GM19238 (cell line): ENCODE results near the gene MRPS5.

Experiments used
- DNase-seq: peaks from one replicate; pipeline ENCODE4 v3.0.0; 2011; ENCODE audit warnings: low spot score; ENCODE audit not compliant: insufficient read length

Gene MRPS5

DNA sequence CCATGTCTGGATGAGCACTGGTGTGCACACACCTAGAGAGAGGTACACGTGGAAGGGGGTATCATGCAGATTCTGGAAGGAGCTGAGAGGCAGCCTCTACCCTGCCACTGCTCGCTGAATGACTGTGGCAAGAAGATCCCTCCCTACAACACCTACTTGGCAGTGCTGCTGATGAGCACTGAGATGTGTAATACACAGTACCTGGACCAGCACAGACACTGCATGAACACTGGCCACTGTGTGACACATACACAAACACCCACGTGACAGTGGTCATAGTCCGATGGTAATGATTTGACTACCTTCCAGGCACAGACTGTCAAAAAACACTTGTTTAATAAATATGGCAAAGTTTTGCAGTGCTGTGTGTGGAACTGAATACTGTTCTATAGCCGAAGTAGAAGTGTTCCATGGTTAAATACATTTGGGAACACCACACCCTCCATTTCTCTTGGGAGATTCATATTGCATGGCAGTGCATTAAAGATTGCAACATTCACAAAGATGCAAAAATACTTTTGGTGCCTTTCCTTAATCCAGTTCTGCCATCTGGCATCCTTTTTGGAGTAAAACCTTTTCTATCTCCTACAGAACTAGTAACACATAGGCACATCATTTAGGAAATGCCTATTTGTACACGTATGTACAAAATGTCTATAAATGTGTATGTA lies 29.6 kb downstream of the MRPS5 start:
- no peak for DNase-seq

DNA sequence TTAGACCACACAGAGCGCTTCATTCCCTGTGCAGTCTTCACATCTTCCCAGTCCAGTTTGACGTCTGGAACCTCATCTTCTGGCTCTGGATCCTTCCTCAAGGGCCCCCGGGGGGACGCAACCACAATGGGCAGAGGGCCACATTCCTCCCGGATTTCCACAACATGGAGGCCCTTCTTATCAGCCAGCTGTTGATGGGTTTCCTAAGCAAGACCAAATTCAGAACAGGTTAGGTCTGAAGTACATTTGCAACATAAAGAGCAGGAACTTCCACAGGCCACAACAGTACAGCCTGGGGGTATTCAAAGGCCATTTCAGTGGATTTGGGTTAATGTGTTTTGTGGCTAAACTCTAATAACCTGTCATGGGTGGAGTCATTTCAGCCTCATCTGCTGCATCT lies 34.2 kb downstream of the MRPS5 start:
- DNase-seq, result no peak

DNA sequence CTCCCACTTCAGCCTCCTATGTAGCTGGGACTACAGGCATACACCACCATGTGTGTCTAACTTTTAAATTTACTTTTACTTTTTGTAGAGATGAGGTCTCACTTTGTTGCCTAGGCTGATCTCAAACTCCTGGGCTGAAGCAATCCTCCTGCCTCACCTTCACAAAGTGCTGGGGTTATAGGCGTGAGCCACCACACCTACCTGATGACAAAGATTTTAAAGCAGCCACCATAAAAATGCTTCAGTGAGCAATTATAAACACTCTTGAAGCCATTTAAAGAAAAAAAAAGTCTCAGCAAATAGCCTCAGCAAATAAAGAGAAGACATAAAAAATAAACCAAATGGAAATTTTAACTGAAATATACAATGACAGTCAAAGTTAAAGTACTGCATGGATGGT lies 35.6 kb downstream of the MRPS5 start:
- DNase-seq, result no peak

DNA sequence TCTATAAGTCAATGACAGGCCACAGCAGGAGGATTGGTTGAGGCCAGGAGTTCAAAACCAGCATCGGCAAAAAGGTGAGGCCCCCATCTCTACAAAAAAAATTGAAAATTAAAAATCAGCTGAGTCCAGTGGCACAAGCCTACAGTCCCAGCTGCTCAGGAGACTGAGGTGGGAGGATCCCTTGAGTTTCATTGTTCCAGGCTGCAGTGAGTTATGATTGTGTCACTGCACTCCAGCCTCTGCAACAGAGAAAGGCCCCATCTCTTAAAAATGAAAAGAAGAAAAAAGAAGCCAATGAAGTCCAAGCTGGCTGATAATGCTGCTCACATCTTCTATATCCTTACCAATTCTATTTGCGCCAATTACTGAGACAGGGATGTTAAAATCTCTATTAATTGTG lies 39.1 kb downstream of the MRPS5 start:
- no peak for DNase-seq

DNA sequence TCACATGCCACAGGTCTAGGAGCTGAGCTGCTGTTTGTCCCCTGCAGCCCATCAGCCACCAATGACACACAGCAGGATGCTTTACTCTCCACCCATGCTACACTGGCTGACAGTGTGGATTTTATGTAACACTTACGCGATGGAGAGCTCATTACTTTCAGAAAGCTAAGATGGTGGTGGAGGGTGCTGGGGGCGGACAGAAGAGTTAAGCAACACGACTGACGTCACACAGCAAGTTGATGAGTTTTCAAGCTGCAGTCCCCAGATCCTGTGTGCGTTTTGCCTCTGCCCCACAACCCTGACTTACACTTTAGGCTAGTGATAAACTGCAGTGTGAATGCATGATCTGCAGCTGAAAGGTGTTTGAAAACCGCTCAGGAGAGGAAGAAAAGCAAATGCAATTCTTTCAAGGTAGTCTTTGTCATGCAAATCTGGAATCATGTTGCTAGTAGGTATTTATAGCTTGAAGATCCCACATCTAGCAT lies 42.4 kb downstream of the MRPS5 start:
- no peak for DNase-seq

DNA sequence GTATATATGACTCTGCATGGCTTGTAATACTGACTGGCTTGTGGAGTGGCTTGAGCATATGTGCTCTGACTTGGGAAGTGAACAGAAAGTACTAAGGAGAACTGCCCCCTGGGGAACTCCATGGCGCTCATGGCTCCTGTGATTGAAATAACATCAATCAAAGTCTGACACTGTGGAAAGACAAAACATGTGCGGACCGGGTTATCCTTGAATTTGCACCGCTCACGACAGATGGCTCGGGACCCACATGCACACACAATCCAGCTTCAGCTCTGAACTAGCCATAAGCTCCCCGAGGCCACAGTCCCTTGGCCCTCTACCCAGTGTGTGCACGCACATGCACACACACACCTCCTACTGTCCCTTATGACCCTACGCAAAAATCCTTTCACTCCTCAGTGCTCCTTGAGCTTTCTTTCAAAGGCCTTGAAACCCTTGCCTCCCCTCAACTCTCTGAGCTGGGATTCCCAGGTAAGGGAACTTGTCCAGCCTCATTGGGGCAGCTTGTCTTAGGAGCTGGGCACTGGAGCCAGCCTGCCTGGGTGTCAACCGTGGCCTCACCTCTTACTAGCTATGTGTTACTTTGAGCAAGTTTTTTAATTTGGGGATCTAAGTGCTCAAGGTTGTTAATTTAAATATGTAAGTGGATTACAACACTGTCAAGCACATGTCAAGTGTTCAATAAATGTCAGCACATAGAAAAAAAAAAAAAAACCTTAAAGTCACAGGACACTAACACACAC lies 43.6 kb downstream of the MRPS5 start:
- no peak for DNase-seq

GRCh38 chr2:95077530-95077825 lies 44.1 kb downstream of the MRPS5 start:
- no peak for DNase-seq

DNA sequence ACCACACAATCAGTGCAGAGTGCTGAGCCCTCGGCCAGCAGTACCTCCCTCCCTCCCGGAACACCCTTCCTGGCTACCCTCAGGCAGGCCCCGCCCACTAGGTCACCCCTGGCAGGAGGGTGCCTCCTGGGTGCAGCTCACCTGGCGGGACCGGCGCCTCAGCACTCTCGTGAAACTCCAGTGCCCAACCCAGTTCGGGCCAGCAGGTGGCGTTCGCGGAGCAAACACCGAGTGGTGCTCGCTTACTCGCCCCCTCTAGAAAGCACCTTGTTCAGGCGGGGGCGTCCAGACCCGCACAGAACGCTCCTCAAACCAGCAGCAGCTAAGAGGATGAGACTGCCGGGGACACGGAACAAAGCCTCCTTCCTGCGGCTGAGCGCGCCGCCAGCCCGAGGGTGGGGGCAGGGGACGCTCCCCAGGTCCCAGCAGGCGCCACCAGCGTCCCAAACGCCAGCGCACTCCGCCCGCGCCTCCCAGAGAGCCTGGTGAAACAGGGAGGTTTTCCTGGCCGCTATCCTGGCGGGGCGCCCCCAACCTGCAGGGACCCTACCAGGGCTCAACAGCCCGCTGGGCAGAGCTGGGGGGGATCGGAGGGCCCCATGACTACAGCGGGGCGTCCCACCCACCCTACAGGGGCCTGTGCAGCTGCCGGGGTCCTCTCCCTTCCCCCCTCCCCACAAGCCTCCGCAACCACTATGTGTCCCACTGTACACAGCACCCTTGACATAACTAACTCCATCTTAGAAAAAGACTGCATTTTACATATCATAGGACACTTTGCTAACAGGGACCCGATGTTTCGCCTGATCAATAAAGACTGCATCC lies 44.7 kb downstream of the MRPS5 start:
- peak; percentile 59 for DNase-seq

DNA sequence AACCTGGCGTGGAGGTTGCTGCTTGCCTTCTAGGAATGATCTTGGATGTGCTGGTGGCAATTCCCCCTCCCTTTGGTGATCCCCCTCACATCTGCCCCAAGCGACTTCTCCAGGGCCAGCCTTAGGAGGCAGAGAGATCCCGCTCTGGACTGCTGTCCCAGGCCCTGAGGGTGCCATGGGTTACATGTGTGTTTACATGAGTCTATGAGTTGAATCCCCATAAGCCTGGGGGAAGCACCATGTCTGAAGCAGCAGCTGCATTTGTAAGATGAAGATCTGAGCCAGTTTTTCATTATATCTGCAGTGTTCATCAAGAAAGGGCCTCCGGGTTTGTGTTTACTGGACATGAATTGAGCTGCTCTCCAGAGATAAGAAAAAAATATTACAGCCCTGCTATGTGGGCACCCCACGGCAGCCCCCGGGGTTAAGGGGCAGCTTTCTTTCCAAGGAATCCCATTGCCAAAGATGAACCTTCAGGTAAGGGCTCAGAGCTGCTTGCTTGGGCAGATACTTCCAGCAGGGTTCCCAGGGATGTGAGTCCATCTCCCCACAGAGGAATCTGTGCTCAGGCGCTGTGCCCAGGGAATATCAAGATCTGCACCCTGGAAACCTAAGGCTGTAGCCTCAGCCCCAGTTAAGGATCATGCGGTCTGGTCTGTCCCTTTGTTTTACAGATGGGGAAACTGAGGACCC lies 46.0 kb downstream of the MRPS5 start:
- no peak for DNase-seq

DNA sequence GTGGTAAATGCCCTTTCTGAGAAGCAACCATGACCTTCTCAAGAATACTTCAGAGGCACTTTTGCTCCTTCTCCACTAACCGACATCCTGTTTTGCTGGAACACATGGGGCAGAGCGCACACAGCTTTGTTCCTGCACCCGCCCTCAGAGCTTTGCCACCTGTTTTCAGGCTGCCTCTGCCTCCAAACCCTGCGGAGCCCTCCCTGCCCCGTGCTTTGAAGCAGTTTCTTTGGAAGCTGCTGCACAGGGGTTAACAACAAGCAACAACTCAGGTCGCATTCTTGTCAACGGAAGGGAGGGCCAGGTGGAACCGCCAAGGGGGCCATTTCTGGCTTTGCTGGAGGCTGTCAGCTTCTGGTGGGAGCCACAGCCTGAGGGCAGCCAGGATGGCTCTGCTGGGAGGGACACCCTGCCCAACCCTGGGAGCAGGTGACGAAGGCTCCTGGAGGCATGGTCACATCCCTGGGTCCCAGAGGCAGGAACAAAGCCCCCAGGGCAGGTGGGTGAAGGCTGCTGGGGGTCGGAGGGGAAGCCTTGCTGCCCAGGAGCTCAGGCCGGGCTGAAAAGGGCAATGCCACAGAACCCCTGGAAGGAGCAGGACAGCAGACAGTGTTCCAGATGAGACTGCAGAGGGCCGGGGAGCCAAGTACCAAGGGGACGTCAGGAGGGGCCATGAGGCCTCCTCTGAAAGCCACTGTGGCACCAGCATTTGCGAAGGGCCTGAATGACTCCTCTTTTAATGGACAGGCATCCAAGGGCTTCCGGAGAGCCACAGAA lies 46.8 kb downstream of the MRPS5 start:
- no peak for DNase-seq

DNA sequence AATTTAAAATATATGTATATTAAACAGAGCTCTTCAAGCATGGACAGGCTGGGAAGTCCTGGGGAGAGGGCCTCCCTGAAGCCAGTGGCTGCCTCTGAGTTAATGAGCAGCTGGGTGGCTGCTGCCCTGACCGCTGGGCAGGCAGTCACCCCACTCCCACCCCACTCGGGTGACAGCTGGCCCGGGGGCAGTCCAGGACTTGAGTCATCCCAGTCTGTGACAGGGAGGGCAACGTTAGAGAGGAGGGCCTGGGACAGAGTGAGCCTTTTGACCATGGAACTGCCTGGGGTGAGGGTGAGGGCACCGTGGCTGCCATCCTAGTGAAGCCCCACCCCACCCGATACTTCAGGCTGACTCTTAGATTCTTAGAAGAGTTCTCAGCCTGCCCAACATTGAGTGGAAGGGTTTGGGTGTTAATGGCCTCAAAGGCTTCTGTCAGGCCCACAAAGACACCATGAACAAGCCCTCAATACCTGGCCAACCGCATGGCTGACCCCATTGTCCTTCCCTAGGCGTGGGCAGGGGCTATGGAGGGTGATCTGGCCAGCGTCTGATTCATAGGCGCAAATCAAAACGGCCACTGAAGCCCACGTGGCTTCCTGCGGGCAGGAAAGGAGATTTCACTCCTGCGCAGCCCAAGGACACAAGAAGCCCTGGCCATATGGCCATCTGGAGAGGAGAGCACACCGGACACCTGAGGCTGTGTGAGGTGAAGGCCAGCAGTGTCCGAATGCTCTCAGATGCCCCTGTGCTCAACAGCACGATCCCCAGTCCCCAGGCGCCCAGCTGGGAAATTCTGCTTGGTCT lies 47.5 kb downstream of the MRPS5 start:
- DNase-seq, result no peak

DNA sequence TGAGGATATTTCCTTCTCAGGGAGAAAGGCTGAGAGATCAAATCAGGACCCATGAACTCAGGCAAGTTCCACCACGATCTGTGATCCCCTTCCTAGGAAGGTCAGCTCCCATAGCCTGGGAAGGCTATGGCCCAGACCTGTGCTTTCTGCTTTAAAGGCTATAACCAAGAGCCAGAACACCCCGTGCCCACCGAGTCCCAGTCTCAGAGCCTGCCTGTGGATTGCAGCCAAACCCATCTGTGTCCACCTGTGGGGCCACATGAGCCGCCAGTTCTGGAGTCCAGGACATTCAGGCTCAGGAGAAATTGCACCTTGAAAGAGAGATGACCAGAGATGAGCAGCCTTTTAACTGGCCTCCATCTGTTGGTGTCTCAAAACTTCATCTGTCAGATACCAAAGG lies 49.2 kb downstream of the MRPS5 start:
- no peak for DNase-seq

GRCh38 chr2:95071856-95072255 lies 49.8 kb downstream of the MRPS5 start:
- DNase-seq, result no peak

DNA sequence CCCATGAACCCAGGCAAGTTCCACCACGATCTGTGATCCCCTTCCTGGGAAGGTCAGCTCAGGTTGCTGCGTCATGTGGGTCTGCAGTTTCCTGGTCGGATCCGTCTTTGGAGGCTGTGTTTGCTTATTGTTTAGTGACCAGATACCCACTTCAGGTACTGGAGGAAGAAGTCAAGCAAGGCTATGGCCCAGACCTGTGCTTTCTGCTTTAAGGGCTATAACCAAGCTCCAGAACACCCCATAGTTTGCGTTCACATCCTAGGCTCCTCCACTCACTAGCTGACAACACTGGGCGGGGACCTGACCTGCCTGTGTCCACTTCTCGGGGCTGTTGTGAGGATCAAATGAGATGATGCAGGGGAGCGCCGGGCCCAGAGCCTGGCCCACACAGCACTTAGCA lies 52.1 kb downstream of the MRPS5 start:
- no peak for DNase-seq

DNA sequence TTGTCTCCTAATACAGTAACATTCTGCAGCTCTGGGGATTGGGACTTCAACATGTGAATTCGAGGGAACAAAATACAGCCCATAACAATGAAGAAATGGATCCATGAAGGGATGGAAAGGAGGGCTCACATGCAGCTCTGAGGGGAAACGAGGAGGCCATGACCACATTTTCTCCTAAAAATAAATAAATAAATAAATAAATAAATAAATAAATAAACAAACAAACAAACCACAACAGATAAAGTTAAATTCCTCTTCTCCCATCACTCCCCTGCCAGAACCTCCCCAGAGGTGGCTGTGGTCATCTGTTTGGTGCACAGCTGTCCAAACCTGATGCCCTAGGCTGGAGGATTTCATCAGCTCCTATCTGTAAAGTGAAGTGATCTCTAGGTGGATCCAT lies 53.4 kb downstream of the MRPS5 start:
- no peak for DNase-seq

DNA sequence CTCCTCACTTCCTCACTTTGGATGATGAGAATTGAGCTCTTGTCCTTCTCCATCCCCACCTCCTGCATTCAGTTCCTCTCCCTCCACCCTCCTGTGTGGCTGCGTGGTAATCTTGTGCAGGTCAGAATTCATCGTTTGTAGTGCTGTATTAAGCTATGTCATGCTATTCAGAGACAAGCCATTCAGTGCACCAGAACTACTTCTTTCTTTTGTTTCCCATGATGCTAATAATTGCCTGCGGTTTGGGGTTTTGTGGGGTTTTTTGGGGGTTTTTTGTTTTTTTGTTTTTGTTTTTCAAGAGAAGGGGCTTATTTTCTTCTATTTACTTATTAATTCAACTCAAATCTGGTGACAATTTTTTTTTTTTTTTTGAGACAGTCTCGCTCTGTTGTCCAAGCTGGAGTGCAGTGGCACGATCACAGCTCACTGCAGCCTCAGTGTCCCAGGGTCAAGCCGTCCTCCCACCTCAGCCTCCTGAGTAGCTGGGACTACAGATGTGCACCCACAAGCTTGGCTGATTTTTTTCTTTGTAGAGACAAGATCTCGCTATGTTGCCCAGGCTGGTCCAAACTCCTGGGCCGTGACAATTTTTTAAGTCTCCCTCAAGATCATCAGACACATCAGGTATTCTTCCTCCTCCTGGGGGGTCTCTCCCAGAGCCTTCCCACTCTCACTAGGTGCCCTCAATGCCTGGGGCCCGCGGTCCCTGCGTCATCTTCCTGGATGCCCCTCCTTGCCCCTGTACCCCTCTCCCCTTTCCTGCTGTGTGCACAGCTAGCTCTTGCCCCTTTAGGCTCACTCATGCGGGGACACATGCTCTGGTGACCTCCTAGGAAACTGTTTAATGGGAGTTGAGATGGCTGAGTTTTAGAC lies 58.3 kb downstream of the MRPS5 start:
- DNase-seq, result no peak

GRCh38 chr2:95062242-95063085 lies 59.1 kb downstream of the MRPS5 start:
- no peak for DNase-seq

DNA sequence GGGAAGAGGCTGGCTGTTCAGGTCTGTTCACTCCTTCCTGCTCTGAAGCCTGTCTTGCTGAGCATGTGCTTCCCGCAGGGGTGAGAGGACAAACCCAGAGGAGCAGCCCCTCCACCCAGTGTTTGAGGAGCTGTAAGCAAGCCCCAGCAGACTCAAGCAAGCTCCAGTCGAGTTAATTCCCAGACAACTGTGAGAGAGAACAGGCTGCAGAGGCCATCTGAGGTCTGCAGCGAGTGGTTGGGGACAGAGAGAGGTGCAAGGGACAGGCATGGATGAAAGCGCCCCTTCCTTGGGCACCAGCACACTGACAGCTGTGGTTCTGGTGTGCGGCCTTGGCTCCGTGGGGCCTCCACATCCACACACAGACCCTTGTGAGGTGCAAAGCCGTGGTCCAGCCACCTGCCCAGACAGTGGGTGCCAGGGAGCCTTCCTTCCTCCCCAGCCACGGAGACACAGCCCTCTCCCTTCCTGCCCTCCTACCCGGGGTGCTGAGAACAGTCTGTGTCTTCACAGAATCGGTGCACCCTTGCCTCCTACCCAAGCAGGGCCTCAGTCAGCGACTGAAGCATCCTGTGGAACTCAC lies 59.9 kb downstream of the MRPS5 start:
- DNase-seq, result no peak
